ENCODE results near the gene SLC66A2. TPM values are rescaled to one million over a fixed set of nuclear protein-coding genes. Genes with fewer than 3 reads are reported as not detected.

SLC66A2 gene
- total RNA-seq, 1 experiment from 2014 or later = 19.5 TPM

DNA sequence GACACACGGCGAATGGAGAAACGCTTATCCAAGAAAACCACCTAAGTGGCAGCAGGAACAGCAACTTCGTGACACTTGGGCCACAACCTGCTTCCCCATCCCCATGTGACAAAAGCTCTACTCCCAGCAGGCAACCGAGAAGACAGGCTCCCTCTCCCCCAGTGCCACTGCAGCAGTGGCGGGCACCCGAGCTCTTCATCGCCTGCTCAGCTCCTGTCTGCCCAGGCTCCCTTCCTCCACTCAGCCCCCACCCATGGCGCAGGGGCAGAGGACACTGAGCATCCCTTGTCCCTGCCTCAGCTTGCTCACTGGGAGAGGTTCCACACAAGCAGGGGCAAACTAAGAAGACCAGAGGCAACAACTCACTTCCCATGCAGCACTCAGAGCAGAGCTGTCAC lies 22.9 kb downstream of the SLC66A2 start:
- no peak for DNase-seq
- no peaks in the 10 kb centered on the region for H3K4me1 ChIP-seq
- H3K4me1 Mint-ChIP-seq (ENCODE audit: low read depth, unreplicated experiment) = peaks cover 2% of the 10 kb centered on the region
- peaks cover 7% of the 10 kb centered on the region for H3K9me3 Mint-ChIP-seq (ENCODE audit: unreplicated experiment)
- TF ChIP-seq, protein P1, sequence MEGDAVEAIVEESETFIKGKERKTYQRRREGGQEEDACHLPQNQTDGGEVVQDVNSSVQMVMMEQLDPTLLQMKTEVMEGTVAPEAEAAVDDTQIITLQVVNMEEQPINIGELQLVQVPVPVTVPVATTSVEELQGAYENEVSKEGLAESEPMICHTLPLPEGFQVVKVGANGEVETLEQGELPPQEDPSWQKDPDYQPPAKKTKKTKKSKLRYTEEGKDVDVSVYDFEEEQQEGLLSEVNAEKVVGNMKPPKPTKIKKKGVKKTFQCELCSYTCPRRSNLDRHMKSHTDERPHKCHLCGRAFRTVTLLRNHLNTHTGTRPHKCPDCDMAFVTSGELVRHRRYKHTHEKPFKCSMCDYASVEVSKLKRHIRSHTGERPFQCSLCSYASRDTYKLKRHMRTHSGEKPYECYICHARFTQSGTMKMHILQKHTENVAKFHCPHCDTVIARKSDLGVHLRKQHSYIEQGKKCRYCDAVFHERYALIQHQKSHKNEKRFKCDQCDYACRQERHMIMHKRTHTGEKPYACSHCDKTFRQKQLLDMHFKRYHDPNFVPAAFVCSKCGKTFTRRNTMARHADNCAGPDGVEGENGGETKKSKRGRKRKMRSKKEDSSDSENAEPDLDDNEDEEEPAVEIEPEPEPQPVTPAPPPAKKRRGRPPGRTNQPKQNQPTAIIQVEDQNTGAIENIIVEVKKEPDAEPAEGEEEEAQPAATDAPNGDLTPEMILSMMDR (IDR thresholded peaks at IDR 0.05; ENCODE audit: insufficient read depth in 1 of 2, low read depth in 1 of 2, low read length in 1 of 2, severe bottlenecking in 1 of 2, unreplicated experiment in 1 of 2) = no peak
- H3K4me3 ChIP-seq (ENCODE audit: low read depth, low read length) = no peak overlapping the region
- H3K9me3 ChIP-seq = no peaks in the 10 kb centered on the region
- H3K27me3 ChIP-seq (replicated peaks; ENCODE audit: control insufficient read depth, insufficient read depth, low read length) = no peaks in the 10 kb centered on the region
- CTCF ChIA-PET = no interaction called here
- POLR2A ChIA-PET = no interaction called here
- intact Hi-C loops (cut with micrococcal nuclease; ENCODE audit: unreplicated experiment) = no loop called here
- BruUV-seq (replicated peaks) = no TSS peak
- H3K27me3 Mint-ChIP-seq (ENCODE audit: insufficient read depth, unreplicated experiment) = no peaks in the 10 kb centered on the region
- peaks cover 2% of the 10 kb centered on the region for H3K36me3 ChIP-seq (ENCODE audit: control insufficient read depth, insufficient read depth, low read length)
- peaks cover 28% of the 10 kb centered on the region for H3K36me3 Mint-ChIP-seq (ENCODE audit: insufficient read depth, unreplicated experiment)
- H3K4me3 Mint-ChIP-seq (ENCODE audit: unreplicated experiment) = no peak overlapping the region
- no peak overlapping the region for H3K27ac Mint-ChIP-seq (ENCODE audit: unreplicated experiment)

DNA sequence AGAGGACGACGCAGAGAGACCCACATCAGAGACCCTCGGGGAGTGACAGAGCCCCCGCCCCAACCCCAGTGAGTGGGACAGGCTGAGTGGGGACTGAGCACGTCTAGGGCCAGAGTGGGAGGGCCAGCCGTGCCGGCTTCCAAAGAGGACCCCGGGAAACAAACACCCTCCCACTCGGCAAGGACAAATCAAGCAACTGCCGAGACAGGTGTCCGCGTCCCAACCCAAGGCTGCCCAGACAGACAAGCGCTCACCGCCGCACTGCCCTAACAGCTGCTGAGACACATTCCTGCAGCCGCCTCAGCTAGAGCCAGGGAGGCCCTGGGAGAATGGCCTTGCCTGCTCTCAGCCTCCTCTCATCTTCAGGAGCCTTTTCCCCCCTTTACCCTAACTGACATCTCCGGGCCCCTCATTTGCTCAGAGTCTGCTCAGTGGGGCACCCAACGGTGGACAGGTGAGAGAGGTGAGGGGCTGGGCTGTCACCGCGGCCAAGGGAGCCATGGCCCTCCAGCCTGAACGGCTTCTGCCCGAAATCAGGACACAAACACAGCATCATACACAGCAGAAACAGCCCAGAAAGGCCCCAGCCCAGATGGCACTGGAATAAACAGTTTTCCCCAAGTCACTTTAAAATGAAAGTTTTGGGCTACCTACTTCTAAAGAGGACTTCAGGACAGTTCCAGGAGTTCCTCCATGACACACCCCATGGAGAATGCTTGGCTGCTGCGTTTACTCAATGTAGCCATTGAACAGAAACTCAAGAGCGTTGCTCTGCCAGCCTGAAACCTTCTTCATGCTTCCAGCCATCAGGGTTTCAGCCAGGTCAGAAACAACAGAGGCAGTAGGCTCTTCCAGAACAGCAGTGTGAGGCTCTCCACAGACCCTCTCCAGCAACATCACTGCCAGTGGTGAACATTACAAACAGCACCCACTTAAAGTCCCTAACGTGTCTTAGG lies 23.6 kb downstream of the SLC66A2 start:
- Histone ChIP-seq H3K27me3 (replicated peaks; ENCODE audit: control insufficient read depth, insufficient read depth, low read length) (no peaks in the 10 kb centered on the region), H3K9me3 (no peaks in the 10 kb centered on the region), H3K4me1 (no peaks in the 10 kb centered on the region), H3K36me3 (ENCODE audit: control insufficient read depth, insufficient read depth, low read length) (peaks cover 2% of the 10 kb centered on the region), H3K4me3 (ENCODE audit: low read depth, low read length) (no peak overlapping the region)
- peaks cover 7% of the 10 kb centered on the region for H3K9me3 Mint-ChIP-seq (ENCODE audit: unreplicated experiment)
- no peaks in the 10 kb centered on the region for H3K27me3 Mint-ChIP-seq (ENCODE audit: insufficient read depth, unreplicated experiment)
- DNase-seq = no peak
- CTCF ChIA-PET = no interaction called here
- intact Hi-C loops (cut with micrococcal nuclease; ENCODE audit: unreplicated experiment) = no loop called here
- POLR2A ChIA-PET = no interaction called here
- BruUV-seq (replicated peaks) = no TSS peak
- no peak overlapping the region for H3K27ac Mint-ChIP-seq (ENCODE audit: unreplicated experiment)
- peaks cover 33% of the 10 kb centered on the region for H3K36me3 Mint-ChIP-seq (ENCODE audit: insufficient read depth, unreplicated experiment)
- H3K4me1 Mint-ChIP-seq (ENCODE audit: low read depth, unreplicated experiment) = no peaks in the 10 kb centered on the region
- no peak overlapping the region for H3K4me3 Mint-ChIP-seq (ENCODE audit: unreplicated experiment)
- TF ChIP-seq, protein P1 (IDR thresholded peaks at IDR 0.05; ENCODE audit: insufficient read depth in 1 of 2, low read depth in 1 of 2, low read length in 1 of 2, severe bottlenecking in 1 of 2, unreplicated experiment in 1 of 2) = no peak

DNA sequence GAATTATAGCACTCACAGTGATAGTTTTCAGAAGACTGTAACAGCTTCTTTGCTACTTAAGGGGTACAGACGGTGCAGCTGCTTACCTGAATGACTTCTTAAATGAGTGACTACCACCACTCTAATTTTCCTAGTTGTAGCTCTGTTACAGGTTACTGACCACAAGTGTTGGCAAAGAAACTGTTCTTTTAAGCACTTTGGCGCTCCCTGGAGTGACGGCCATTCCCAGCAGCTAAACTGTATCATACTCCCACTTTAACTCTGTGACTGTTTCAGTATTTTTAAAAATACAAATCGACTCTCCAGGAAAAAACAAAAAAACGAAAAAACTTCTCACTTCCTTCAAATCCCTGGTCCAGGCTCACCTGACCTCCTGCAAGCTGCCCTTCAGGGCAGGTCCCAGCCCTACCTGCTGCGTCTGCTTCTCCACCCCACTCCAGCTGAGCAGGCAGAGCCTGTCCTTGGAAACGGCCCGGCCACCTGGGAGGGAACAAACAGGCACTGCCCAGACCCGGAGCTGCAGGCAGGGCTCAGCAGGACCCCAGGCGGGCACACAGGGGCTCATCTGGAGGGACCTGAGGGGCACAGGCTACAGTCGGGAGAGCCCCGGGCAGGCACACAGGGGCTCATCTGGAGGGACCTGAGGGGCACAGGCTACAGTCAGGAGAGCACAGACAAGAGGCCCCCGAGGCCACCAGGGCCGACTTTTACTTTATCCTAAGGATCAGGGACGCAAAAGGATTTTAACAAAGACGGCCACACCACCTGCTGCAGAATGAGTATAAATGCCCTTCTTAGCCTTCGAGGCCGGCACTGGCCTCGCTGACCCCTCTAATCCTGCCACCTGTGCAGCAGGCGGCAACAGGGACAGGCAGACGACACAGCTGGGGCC lies 24.5 kb downstream of the SLC66A2 start:
- POLR2A ChIA-PET = no interaction called here
- Mint-ChIP-seq H3K9me3 (ENCODE audit: unreplicated experiment) (peaks cover 7% of the 10 kb centered on the region), H3K36me3 (ENCODE audit: insufficient read depth, unreplicated experiment) (peaks cover 33% of the 10 kb centered on the region), H3K27me3 (ENCODE audit: insufficient read depth, unreplicated experiment) (no peaks in the 10 kb centered on the region), H3K4me1 (ENCODE audit: low read depth, unreplicated experiment) (no peaks in the 10 kb centered on the region), H3K4me3 (ENCODE audit: unreplicated experiment) (no peak overlapping the region), H3K27ac (ENCODE audit: unreplicated experiment) (no peak overlapping the region)
- intact Hi-C loops (cut with micrococcal nuclease; ENCODE audit: unreplicated experiment) = no loop called here
- no TSS peak for BruUV-seq (replicated peaks)
- no peaks in the 10 kb centered on the region for H3K9me3 ChIP-seq
- no peak for DNase-seq
- CTCF ChIA-PET = no interaction called here
- no peaks in the 10 kb centered on the region for H3K27me3 ChIP-seq (replicated peaks; ENCODE audit: control insufficient read depth, insufficient read depth, low read length)
- H3K4me3 ChIP-seq (ENCODE audit: low read depth, low read length) = no peak overlapping the region
- H3K4me1 ChIP-seq = no peaks in the 10 kb centered on the region
- H3K36me3 ChIP-seq (ENCODE audit: control insufficient read depth, insufficient read depth, low read length) = peaks cover 2% of the 10 kb centered on the region
- TF ChIP-seq, protein P1 (IDR thresholded peaks at IDR 0.05; ENCODE audit: insufficient read depth in 1 of 2, low read depth in 1 of 2, low read length in 1 of 2, severe bottlenecking in 1 of 2, unreplicated experiment in 1 of 2) = no peak
